DOHH2 (cell line): ENCODE measurements around the gene SLC5A6.

ENCODE experiments used
- H3F3A ChIP-seq: fragments of 200-600 bp; sonication (generic), shearing (Covaris generic); 2 replicates; pipeline ENCODE4 v1.6.0; 2016; ENCODE audit warnings: antibody characterized with exemption, mild to moderate bottlenecking; ENCODE audit not compliant: control insufficient read depth, insufficient read depth
- H3K27ac ChIP-seq: fragments of 200-600 bp; sonication (generic); 2 replicates; pipeline ENCODE4 v1.5.1; 2014; ENCODE audit warnings: low read depth, mild to moderate bottlenecking, low read length, moderate library complexity
- H3K27me3 ChIP-seq: fragments of 200-600 bp; sonication (generic); 2 replicates; pipeline ENCODE4 v1.6.1; 2014; ENCODE audit warnings: mild to moderate bottlenecking, low read length, mixed read lengths; ENCODE audit not compliant: control insufficient read depth
- H3K36me3 ChIP-seq: fragments of 200-600 bp; sonication (generic); 2 replicates; pipeline ENCODE4 v1.6.1; 2014; ENCODE audit warnings: mild to moderate bottlenecking, low read length, moderate library complexity, mixed read lengths; ENCODE audit not compliant: control insufficient read depth
- H3K4me1 ChIP-seq: fragments of 200-600 bp; sonication (generic); 2 replicates; pipeline ENCODE4 v1.6.1; 2014; ENCODE audit warnings: mild to moderate bottlenecking, low read length, mixed read lengths; ENCODE audit not compliant: control insufficient read depth
- H3K4me2 ChIP-seq: fragments of 200-600 bp; sonication (generic); 2 replicates; pipeline ENCODE4 v1.6.0; 2014; ENCODE audit warnings: mild to moderate bottlenecking, low read length, moderate library complexity
- H3K4me3 ChIP-seq: fragments of 200-600 bp; sonication (generic); 2 replicates; pipeline ENCODE4 v1.5.1; 2014; ENCODE audit warnings: mild to moderate bottlenecking, low read length, mixed read lengths
- H3K79me2 ChIP-seq: fragments of 200-600 bp; sonication (generic); 2 replicates; pipeline ENCODE4 v1.6.1; 2014; ENCODE audit warnings: mild to moderate bottlenecking, low read length, mixed read lengths; ENCODE audit not compliant: control insufficient read depth
- H3K9me2 ChIP-seq: fragments of 200-600 bp; sonication (generic); replicated peaks from 2 replicates; pipeline ENCODE4 v1.6.1; 2014; ENCODE audit warnings: mild to moderate bottlenecking, low read length, mixed read lengths; ENCODE audit not compliant: control insufficient read depth
- H3K9me3 ChIP-seq: fragments of 200-600 bp; sonication (generic); 2 replicates; pipeline ENCODE4 v1.6.1; 2014; ENCODE audit warnings: antibody characterized with exemption, low read length, mixed read lengths; ENCODE audit not compliant: control insufficient read depth, insufficient read depth
- H4K20me1 ChIP-seq: fragments of 200-600 bp; sonication (generic); 2 replicates; pipeline ENCODE4 v1.6.0; 2014; ENCODE audit warnings: low read depth, mild to moderate bottlenecking, antibody characterized with exemption, low read length, moderate library complexity; ENCODE audit not compliant: control insufficient read depth, insufficient read depth
- EZH2phosphoT487 ChIP-seq: fragments of 200-600 bp; sonication (generic); IDR thresholded peaks from 2 replicates; pipeline ENCODE4 v1.6.1; 2017; ENCODE audit warnings: borderline replicate concordance, mild to moderate bottlenecking, antibody characterized with exemption, low read length, moderate library complexity, mixed read lengths
- TF ChIP-seq, protein P1 (sequence below): fragments of 200-600 bp; sonication (generic); IDR thresholded peaks from one replicate; pipeline ENCODE4 v1.5.1; 2014; ENCODE audit warnings: antibody characterized with exemption, mild to moderate bottlenecking, low read depth, low read length; ENCODE audit not compliant: poor library complexity, severe bottlenecking

Gene SLC5A6

DNA sequence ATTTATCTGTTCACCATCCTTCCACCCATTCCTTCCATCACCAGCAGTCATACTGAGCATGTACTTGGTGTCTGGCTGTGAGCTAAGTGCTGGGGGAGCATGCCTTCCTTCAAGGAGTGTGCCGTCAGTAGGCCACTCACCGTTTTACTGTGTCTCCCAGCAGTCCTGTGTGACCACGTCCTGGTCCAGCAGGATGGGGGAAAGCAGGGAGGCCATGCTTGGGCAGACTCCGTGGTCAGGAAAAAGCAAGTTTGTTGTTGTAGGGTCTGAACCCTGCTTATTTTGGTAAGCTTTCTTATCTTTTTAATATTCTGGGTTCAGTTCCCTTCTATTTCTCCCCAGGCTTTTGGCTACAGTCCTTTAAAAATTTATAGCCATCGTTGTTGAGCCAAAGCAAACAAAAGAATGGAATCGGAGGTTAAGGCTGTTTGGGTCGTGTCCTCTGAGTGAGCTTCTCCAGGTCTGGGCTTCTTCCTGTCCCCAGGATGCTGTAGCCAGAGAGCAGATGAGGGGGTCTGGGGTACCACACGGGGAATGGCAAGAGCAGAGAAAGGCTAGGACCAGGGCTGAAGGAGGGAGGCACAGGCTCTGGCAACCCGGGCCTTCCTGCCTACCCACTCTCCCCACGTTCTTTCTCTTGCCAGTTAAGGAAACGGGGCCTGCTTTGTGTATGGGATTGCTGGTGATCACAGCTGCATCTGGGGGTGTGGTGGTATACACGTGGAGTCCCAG, 37.3 kb upstream of the SLC5A6 start:
- Histone ChIP-seq H3K4me3 (no peak overlapping the region), H3F3A (peaks cover 4% of the 10 kb centered on the region; the same call in 1 of the 2 replicates), H3K9me3 (no peaks in the 10 kb centered on the region), H3K36me3 (peaks cover 1% of the 10 kb centered on the region), H3K9me2 (no peaks in the 10 kb centered on the region), H4K20me1 (no peaks in the 10 kb centered on the region), H3K27me3 (no peaks in the 10 kb centered on the region), H3K4me1 (peaks cover 31% of the 10 kb centered on the region), H3K27ac (no peak overlapping the region), H3K79me2 (no peaks in the 10 kb centered on the region), H3K4me2 (no peak overlapping the region)
- no peak for TF ChIP-seq EZH2phosphoT487
- TF ChIP-seq, protein P1, sequence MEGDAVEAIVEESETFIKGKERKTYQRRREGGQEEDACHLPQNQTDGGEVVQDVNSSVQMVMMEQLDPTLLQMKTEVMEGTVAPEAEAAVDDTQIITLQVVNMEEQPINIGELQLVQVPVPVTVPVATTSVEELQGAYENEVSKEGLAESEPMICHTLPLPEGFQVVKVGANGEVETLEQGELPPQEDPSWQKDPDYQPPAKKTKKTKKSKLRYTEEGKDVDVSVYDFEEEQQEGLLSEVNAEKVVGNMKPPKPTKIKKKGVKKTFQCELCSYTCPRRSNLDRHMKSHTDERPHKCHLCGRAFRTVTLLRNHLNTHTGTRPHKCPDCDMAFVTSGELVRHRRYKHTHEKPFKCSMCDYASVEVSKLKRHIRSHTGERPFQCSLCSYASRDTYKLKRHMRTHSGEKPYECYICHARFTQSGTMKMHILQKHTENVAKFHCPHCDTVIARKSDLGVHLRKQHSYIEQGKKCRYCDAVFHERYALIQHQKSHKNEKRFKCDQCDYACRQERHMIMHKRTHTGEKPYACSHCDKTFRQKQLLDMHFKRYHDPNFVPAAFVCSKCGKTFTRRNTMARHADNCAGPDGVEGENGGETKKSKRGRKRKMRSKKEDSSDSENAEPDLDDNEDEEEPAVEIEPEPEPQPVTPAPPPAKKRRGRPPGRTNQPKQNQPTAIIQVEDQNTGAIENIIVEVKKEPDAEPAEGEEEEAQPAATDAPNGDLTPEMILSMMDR = no peak

DNA sequence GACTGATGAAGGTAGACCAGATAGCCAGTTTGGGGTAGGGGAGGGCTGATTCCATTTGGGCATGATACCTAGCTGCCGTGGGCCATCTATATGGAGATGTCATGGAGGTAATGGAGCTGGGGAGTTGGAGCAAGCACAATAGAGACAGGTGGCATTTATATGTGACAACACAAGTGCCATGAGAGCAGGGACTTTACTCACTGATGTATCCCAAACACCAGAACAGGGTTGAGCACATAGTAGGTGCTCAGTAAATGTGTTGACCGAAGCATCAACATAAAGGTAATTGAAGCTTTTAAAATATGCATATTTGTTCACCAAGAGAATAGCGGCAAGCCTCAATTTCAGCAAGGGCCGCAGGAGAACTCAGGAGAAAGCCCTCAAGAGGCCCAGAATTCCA, 35.8 kb upstream of the SLC5A6 start:
- H4K20me1 ChIP-seq = no peaks in the 10 kb centered on the region

DNA sequence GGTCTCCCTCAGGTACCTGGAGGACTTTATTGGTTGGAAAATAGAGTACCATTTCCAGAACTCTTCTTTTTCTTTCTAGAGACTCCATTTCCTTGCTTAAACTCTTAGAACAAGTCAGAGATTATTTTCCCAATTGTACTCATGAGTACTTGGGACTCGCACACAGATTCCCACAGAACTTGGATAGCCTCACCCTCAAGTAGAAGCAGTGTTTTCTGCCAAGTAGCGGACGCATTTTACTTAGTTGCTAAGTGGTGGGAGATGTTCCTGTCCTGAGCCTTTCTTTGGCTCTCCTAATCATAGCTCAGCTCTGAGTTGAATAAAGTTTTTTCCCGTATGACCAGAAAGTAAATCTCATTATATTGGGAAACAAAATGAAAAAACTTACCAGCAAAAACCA, 33.6 kb upstream of the SLC5A6 start:
- Histone ChIP-seq H3K9me2 (no peaks in the 10 kb centered on the region), H3K27me3 (no peaks in the 10 kb centered on the region), H3K36me3 (peaks cover 38% of the 10 kb centered on the region), H3K27ac (no peak overlapping the region), H3K4me3 (no peak overlapping the region), H4K20me1 (no peaks in the 10 kb centered on the region), H3K9me3 (no peaks in the 10 kb centered on the region), H3K4me1 (peaks cover 17% of the 10 kb centered on the region), H3K4me2 (no peak overlapping the region), H3F3A (peaks cover 3% of the 10 kb centered on the region; the same call in 1 of the 2 replicates), H3K79me2 (no peaks in the 10 kb centered on the region)
- TF ChIP-seq, protein P1 = no peak
- TF ChIP-seq EZH2phosphoT487 = no peak

More for the DNA sequence above, 35.8 kb upstream of the SLC5A6 start:
- no peaks in the 10 kb centered on the region for H3K27me3 ChIP-seq
- no peak overlapping the region for H3K4me3 ChIP-seq
- peaks cover 7% of the 10 kb centered on the region; the same call in 1 of the 2 replicates for H3F3A ChIP-seq
- no peaks in the 10 kb centered on the region for H3K9me2 ChIP-seq
- TF ChIP-seq EZH2phosphoT487 = no peak
- TF ChIP-seq, protein P1 = no peak
- H3K4me1 ChIP-seq = peaks cover 31% of the 10 kb centered on the region
- no peaks in the 10 kb centered on the region for H3K79me2 ChIP-seq
- H3K9me3 ChIP-seq = no peaks in the 10 kb centered on the region
- H3K4me2 ChIP-seq = no peak overlapping the region
- H3K36me3 ChIP-seq = peaks cover 16% of the 10 kb centered on the region
- H3K27ac ChIP-seq = no peak overlapping the region
